ENCODE measurements around the gene LCN15. TPM values are rescaled to one million over a fixed set of nuclear protein-coding genes. Genes with fewer than 3 reads are reported as not detected.

The LCN15 gene
- total and polyA plus RNA-seq, 2 experiments from 2014 or later, result 0.76 to 0.90 TPM

- no peak for DNase-seq (ENCODE audit: low spot score)
Measured at GRCh38 chr9:136757751-136758140, 6.6 kb downstream of the LCN15 start.

GRCh38 chr9:136757328-136757727 lies 7.0 kb downstream of the LCN15 start:
- peaks cover 11% of the 10 kb centered on the region for H3K4me1 Mint-ChIP-seq
- Histone ChIP-seq H3K79me2 (replicated peaks; ENCODE audit: insufficient read depth) (no peaks in the 10 kb centered on the region), H3K9me2 (ENCODE audit: insufficient read depth) (no peaks in the 10 kb centered on the region), H2AFZ (no peak overlapping the region), H3K36me3 (ENCODE audit: insufficient read depth) (no peaks in the 10 kb centered on the region), H3K27me3 (ENCODE audit: insufficient read depth) (no peaks in the 10 kb centered on the region), H3F3A (replicated peaks; ENCODE audit: low read depth) (0 out of 2 replicates have a peak, but pooled peaks cover 2% of the 10 kb centered on the region), H4K20me1 (replicated peaks; ENCODE audit: insufficient read depth) (no peaks in the 10 kb centered on the region), H3K4me1 (ENCODE audit: insufficient read depth) (no peaks in the 10 kb centered on the region), H3K4me3 (no peak overlapping the region), H3K4me2 (no peak overlapping the region), H3K27ac (ENCODE audit: low read depth) (no peak overlapping the region)
- DNase-seq (ENCODE audit: low spot score), result no peak
- H3K9me3 Mint-ChIP-seq, result peaks cover 18% of the 10 kb centered on the region
- no peak for ATAC-seq
- H3K4me3 Mint-ChIP-seq, result no peak overlapping the region
- H3K36me3 Mint-ChIP-seq (ENCODE audit: low read depth), result peaks cover 2% of the 10 kb centered on the region; the same call in 2 of the 3 replicates
- no peak overlapping the region for H3K27ac Mint-ChIP-seq
- peaks cover 7% of the 10 kb centered on the region for H3K27me3 Mint-ChIP-seq (ENCODE audit: insufficient read depth, low read depth, poor library complexity)
- no peak for TF ChIP-seq CREB1 (CRISPR knock-in tag; IDR thresholded peaks at IDR 0.05; ENCODE audit: low read depth)
- no peak for TF ChIP-seq REST (IDR thresholded peaks at IDR 0.05; ENCODE audit: unreplicated experiment)
- no peak for TF ChIP-seq ZNF331 (CRISPR knock-in tag; IDR thresholded peaks at IDR 0.05; ENCODE audit: low read depth)
- TF ChIP-seq ZNF114 (CRISPR knock-in tag; IDR thresholded peaks at IDR 0.05), result no peak
- TF ChIP-seq NANOG (IDR thresholded peaks at IDR 0.05; ENCODE audit: borderline replicate concordance), result no peak
- no peak for TF ChIP-seq CTCF (conservative IDR thresholded peaks at IDR 0.05; ENCODE audit: low read depth in 2 of 2)
- TF ChIP-seq STAT1 (IDR thresholded peaks at IDR 0.05; ENCODE audit: unreplicated experiment), result no peak
- TF ChIP-seq EZH2phosphoT487 (IDR thresholded peaks at IDR 0.05; ENCODE audit: unreplicated experiment), result no peak
- TF ChIP-seq POLR2AphosphoS5 (IDR thresholded peaks at IDR 0.05; ENCODE audit: low read depth), result no peak

More at GRCh38 chr9:136757751-136758140, 6.6 kb downstream of the LCN15 start:
- no peaks in the 10 kb centered on the region for H3K4me1 ChIP-seq (ENCODE audit: insufficient read depth)
- H3K36me3 Mint-ChIP-seq (ENCODE audit: low read depth), result no peaks in the 10 kb centered on the region
- no peak overlapping the region for H3K4me2 ChIP-seq
- ATAC-seq, result no peak
- H3K27me3 Mint-ChIP-seq (ENCODE audit: insufficient read depth, low read depth, poor library complexity), result peaks cover 11% of the 10 kb centered on the region
- no peaks in the 10 kb centered on the region for H3K27me3 ChIP-seq (ENCODE audit: insufficient read depth)
- H3K27ac Mint-ChIP-seq, result no peak overlapping the region
- no peaks in the 10 kb centered on the region for H3K36me3 ChIP-seq (ENCODE audit: insufficient read depth)
- H3K4me3 ChIP-seq, result no peak overlapping the region
- H3K4me1 Mint-ChIP-seq, result peaks cover 11% of the 10 kb centered on the region
- no peak overlapping the region for H2AFZ ChIP-seq
- no peak for TF ChIP-seq EZH2 (IDR thresholded peaks at IDR 0.05; ENCODE audit: low read depth, unreplicated experiment)
- no peak for TF ChIP-seq ZNF114 (CRISPR knock-in tag; IDR thresholded peaks at IDR 0.05)
- TF ChIP-seq POLR2AphosphoS5 (IDR thresholded peaks at IDR 0.05; ENCODE audit: low read depth), result no peak
- TF ChIP-seq NANOG (IDR thresholded peaks at IDR 0.05; ENCODE audit: borderline replicate concordance), result no peak
- no peak for TF ChIP-seq ZNF331 (CRISPR knock-in tag; IDR thresholded peaks at IDR 0.05; ENCODE audit: low read depth)
- TF ChIP-seq EZH2phosphoT487 (IDR thresholded peaks at IDR 0.05; ENCODE audit: unreplicated experiment), result no peak
- TF ChIP-seq ETS1 (IDR thresholded peaks at IDR 0.05), result no peak
- TF ChIP-seq CTCF (conservative IDR thresholded peaks at IDR 0.05; ENCODE audit: low read depth in 2 of 2), result no peak
- TF ChIP-seq JUNB (IDR thresholded peaks at IDR 0.05; ENCODE audit: unreplicated experiment), result no peak
- H3K79me2 ChIP-seq (replicated peaks; ENCODE audit: insufficient read depth), result no peaks in the 10 kb centered on the region
- peaks cover 13% of the 10 kb centered on the region for H3K9me3 Mint-ChIP-seq
- no peaks in the 10 kb centered on the region for H3K9me2 ChIP-seq (ENCODE audit: insufficient read depth)
- H3K27ac ChIP-seq (ENCODE audit: low read depth), result no peak overlapping the region
- no peaks in the 10 kb centered on the region for H4K20me1 ChIP-seq (replicated peaks; ENCODE audit: insufficient read depth)
- 0 out of 2 replicates have a peak, but pooled peaks cover 2% of the 10 kb centered on the region for H3F3A ChIP-seq (replicated peaks; ENCODE audit: low read depth)
- no peak overlapping the region for H3K4me3 Mint-ChIP-seq
